Stimulated activated CD4-positive, alpha-beta T cell treated with anti-CD3 and anti-CD28 coated beads, Interleukin-1b, Interleukin-23, amount 100 ng/mL, for 48 hours (primary cell): ENCODE data around the gene TSSK1B.

Experiments
- DNase-seq: peaks from one replicate; pipeline ENCODE4 v3.0.0-alpha.2; 2020

The TSSK1B gene

GRCh38 chr5:113397046-113397445 lies 37.7 kb downstream of the TSSK1B start:
- DNase-seq: no peak

- no peak for DNase-seq
Measured at GRCh38 chr5:113394658-113395057, 40.1 kb downstream of the TSSK1B start.

- DNase-seq: no peak
Measured at GRCh38 chr5:113390224-113390623, 44.6 kb downstream of the TSSK1B start.

GRCh38 chr5:113389116-113389515 lies 45.7 kb downstream of the TSSK1B start:
- DNase-seq: no peak

- no peak for DNase-seq
Measured at GRCh38 chr5:113387844-113388243, 46.9 kb downstream of the TSSK1B start.

GRCh38 chr5:113384782-113385285 lies 50.0 kb downstream of the TSSK1B start:
- DNase-seq: no peak

GRCh38 chr5:113382731-113383130 lies 52.1 kb downstream of the TSSK1B start:
- DNase-seq: no peak
